H1 (cell line): ENCODE data around the gene ZNF367. TPM values are rescaled to one million over a fixed set of nuclear protein-coding genes. Genes with fewer than 3 reads are reported as not detected.

Source experiments
- CTCF ChIA-PET: fragments of 300-600 bp; sonication (Branson Sonifier 250); formaldehyde crosslinking; loops from one replicate; lab custom pipeline; 2021; ENCODE audit not compliant: partially characterized antibody; lab: Charles Lee
- POLR2A ChIA-PET: fragments of 300-600 bp; sonication (Branson Sonifier 250); formaldehyde crosslinking; loops from one replicate; lab custom pipeline; 2021; ENCODE audit warnings: inconsistent platforms; ENCODE audit not compliant: partially characterized antibody; lab: Charles Lee
- DNase-seq, 2 experiments: peaks; one replicate each; pipeline versions ENCODE4 v3.0.0 to v3.0.0-alpha.2; 2010 to 2022; ENCODE audit warnings: low spot score in 2 of 2, low read depth in 1 of 2, mixed read lengths in 1 of 2
- FAIRE-seq: peaks from 2 replicates; lab custom pipeline; 2011; peaks lifted over from hg19 to GRCh38; lab: Jason Lieb, UNC
- H2AFZ ChIP-seq: 2 replicates; pipeline ENCODE4 v1.8.1; 2012; ENCODE audit warnings: low read length, inconsistent platforms
- H2AK5ac ChIP-seq: 2 replicates; pipeline ENCODE4 v1.6.1; 2013; ENCODE audit warnings: low read depth, low read length
- H2BK120ac ChIP-seq: replicated peaks from 2 replicates; pipeline ENCODE3; 2013; ENCODE audit warnings: low read depth, low read length, inconsistent platforms
- H2BK12ac ChIP-seq: 2 replicates; pipeline ENCODE4 v1.6.1; 2013; ENCODE audit warnings: low read depth, low read length
- H2BK15ac ChIP-seq: 2 replicates; pipeline ENCODE4 v1.6.1; 2013; ENCODE audit warnings: low read length
- H2BK20ac ChIP-seq: 2 replicates; pipeline ENCODE4 v1.6.1; 2013; ENCODE audit warnings: low read length
- H2BK5ac ChIP-seq: 2 replicates; pipeline ENCODE4 v1.6.1; 2013; ENCODE audit warnings: low read depth, low read length
- H3K14ac ChIP-seq: 2 replicates; pipeline ENCODE4 v1.6.1; 2013; ENCODE audit warnings: inconsistent platforms; ENCODE audit not compliant: insufficient read length
- H3K18ac ChIP-seq: 2 replicates; pipeline ENCODE4 v1.6.1; 2013; ENCODE audit warnings: low read length; ENCODE audit errors: extremely low read depth
- H3K23ac ChIP-seq: 2 replicates; pipeline ENCODE4 v1.6.1; 2013; ENCODE audit warnings: inconsistent platforms; ENCODE audit not compliant: insufficient read length
- H3K23me2 ChIP-seq: 2 replicates; pipeline ENCODE4 v1.6.1; 2013; ENCODE audit warnings: low read depth, low read length
- H3K27ac ChIP-seq: 2 replicates; pipeline ENCODE4 v1.6.1; 2011; ENCODE audit warnings: low read depth, low read length, inconsistent platforms
- H3K27me3 ChIP-seq, 4 experiments: replicated peaks in 1 of 4; 1 replicate in 1 of 4; 2 replicates in 3 of 4; pipeline versions ENCODE4 v1.6.1 to v1.8.1; 2011 to 2013; ENCODE audit warnings: low read length in 3 of 4, mild to moderate bottlenecking in 3 of 4, inconsistent platforms in 2 of 4, mixed read lengths in 2 of 4, moderate library complexity in 1 of 4; ENCODE audit not compliant: control insufficient read depth in 3 of 4, insufficient read depth in 3 of 4; ENCODE audit errors: extremely low read depth in 1 of 4
- H3K36me3 ChIP-seq, 4 experiments: 2 replicates each; pipeline versions ENCODE4 v1.6.1 to v1.8.1; 2011 to 2013; ENCODE audit warnings: mild to moderate bottlenecking in 4 of 4, low read length in 3 of 4, moderate library complexity in 2 of 4, control low read depth in 1 of 4, inconsistent platforms in 1 of 4; ENCODE audit not compliant: insufficient read depth in 4 of 4, control insufficient read depth in 2 of 4
- H3K4ac ChIP-seq: replicated peaks from 2 replicates; pipeline ENCODE3; 2013; ENCODE audit warnings: low read length, low read depth, mixed read lengths, inconsistent platforms; ENCODE audit not compliant: insufficient read length
- H3K4me1 ChIP-seq, 4 experiments: replicated peaks in 1 of 4; 1 replicate in 1 of 4; 2 replicates in 3 of 4; pipeline versions ENCODE4 v1.6.1 to v1.8.1; 2011 to 2013; ENCODE audit warnings: low read length in 3 of 4, inconsistent platforms in 2 of 4, mixed read lengths in 1 of 4; ENCODE audit not compliant: insufficient read depth in 4 of 4, control insufficient read depth in 3 of 4
- H3K4me2 ChIP-seq, 2 experiments: 2 replicates each; pipeline versions ENCODE4 v1.6.1 to v1.8.1; 2011 to 2013; ENCODE audit warnings: low read depth in 2 of 2, low read length in 2 of 2, control low read depth in 1 of 2, inconsistent platforms in 1 of 2, mild to moderate bottlenecking in 1 of 2; ENCODE audit not compliant: insufficient read depth in 1 of 2
- H3K4me3 ChIP-seq, 4 experiments: fragments of 200-600, 300-600 bp in 1 of 4; sonication (generic), shearing (Covaris generic), sonication (Bioruptor Twin) in 1 of 4; 2 replicates each; pipeline versions ENCODE4 v1.5.1 to v1.8.1; 2011 to 2016; ENCODE audit warnings: low read length in 4 of 4, low read depth in 3 of 4, control low read depth in 2 of 4, inconsistent platforms in 2 of 4, mild to moderate bottlenecking in 2 of 4, mixed read lengths in 1 of 4, moderate library complexity in 1 of 4; ENCODE audit not compliant: insufficient read depth in 2 of 4; ENCODE audit errors: extremely low read depth in 1 of 4
- H3K56ac ChIP-seq: replicated peaks from 2 replicates; pipeline ENCODE3; 2013; ENCODE audit warnings: low read depth, mild to moderate bottlenecking, mixed read lengths, low read length, inconsistent platforms; ENCODE audit not compliant: insufficient read length
- H3K79me1 ChIP-seq: 2 replicates; pipeline ENCODE4 v1.6.1; 2013; ENCODE audit warnings: low read depth, low read length, control low read depth
- H3K79me2 ChIP-seq, 2 experiments: 2 replicates each; pipeline versions ENCODE4 v1.6.1 to v1.8.1; 2012 to 2013; ENCODE audit warnings: low read length in 2 of 2, mild to moderate bottlenecking in 2 of 2, inconsistent platforms in 1 of 2; ENCODE audit not compliant: insufficient read depth in 2 of 2, control insufficient read depth in 1 of 2
- H3K9ac ChIP-seq, 4 experiments: replicated peaks in 1 of 4; 1 replicate in 1 of 4; 2 replicates in 3 of 4; pipeline versions ENCODE4 v1.6.1 to v1.8.1; 2011 to 2013; ENCODE audit warnings: low read depth in 3 of 4, low read length in 3 of 4, control low read depth in 2 of 4, mild to moderate bottlenecking in 2 of 4, moderate library complexity in 2 of 4, inconsistent platforms in 1 of 4; ENCODE audit errors: extremely low read depth in 1 of 4
- H3K9me3 ChIP-seq, 2 experiments: 2 replicates each; pipeline versions ENCODE4 v1.6.1 to v1.8.1; 2012 to 2013; ENCODE audit warnings: mild to moderate bottlenecking in 2 of 2, moderate library complexity in 2 of 2, control low read depth in 1 of 2, inconsistent platforms in 1 of 2, low read depth in 1 of 2, low read length in 1 of 2, mixed read lengths in 1 of 2; ENCODE audit not compliant: insufficient read depth in 2 of 2
- H4K20me1 ChIP-seq, 2 experiments: replicated peaks in 1 of 2; 2 replicates each; pipeline versions ENCODE3 to v1.8.1; 2011 to 2013; ENCODE audit warnings: inconsistent platforms in 2 of 2, low read length in 2 of 2, mild to moderate bottlenecking in 1 of 2; ENCODE audit not compliant: insufficient read depth in 2 of 2, control insufficient read depth in 1 of 2
- H4K5ac ChIP-seq: 2 replicates; pipeline ENCODE4 v1.6.1; 2013; ENCODE audit warnings: low read length, low read depth, mixed read lengths, inconsistent platforms; ENCODE audit not compliant: insufficient read length
- H4K8ac ChIP-seq: 2 replicates; pipeline ENCODE4 v1.8.0; 2013; ENCODE audit warnings: mild to moderate bottlenecking, moderate library complexity, low read length, inconsistent platforms; ENCODE audit not compliant: insufficient read depth; ENCODE audit errors: extremely low read depth
- H4K91ac ChIP-seq: replicated peaks from 2 replicates; pipeline ENCODE3; 2013; ENCODE audit warnings: low read length, mixed read lengths, inconsistent platforms; ENCODE audit not compliant: insufficient read length
- BACH1 ChIP-seq: IDR thresholded peaks from 2 replicates; pipeline ENCODE4 v1.6.1; 2012; ENCODE audit warnings: low read length, improper control_type of control experiment
- CBX5 ChIP-seq: fragments of 300-800, 300-1000 bp; sonication (generic); IDR thresholded peaks from 2 replicates; pipeline ENCODE4 v1.7.1; 2016; ENCODE audit warnings: antibody characterized with exemption, low read length, low read depth
- E2F6 ChIP-seq: IDR thresholded peaks from 2 replicates; pipeline ENCODE4 v1.6.1; 2012; ENCODE audit warnings: inconsistent platforms
- EGR1 ChIP-seq: IDR thresholded peaks from 2 replicates; pipeline ENCODE4 v1.6.1; 2011; ENCODE audit warnings: low read depth, low read length, borderline replicate concordance
- GTF2F1 ChIP-seq: IDR thresholded peaks from 2 replicates; pipeline ENCODE4 v1.6.1; 2012; ENCODE audit warnings: low read depth, low read length, improper control_type of control experiment, borderline replicate concordance
- MAFK ChIP-seq: IDR thresholded peaks from 2 replicates; pipeline ENCODE4 v1.6.1; 2012; ENCODE audit warnings: low read depth, mild to moderate bottlenecking, improper control_type of control experiment, low read length
- RNF2 ChIP-seq: fragments of 200-900, 300-1000 bp; sonication (generic); IDR thresholded peaks from 2 replicates; pipeline ENCODE4 v1.7.1; 2016; ENCODE audit warnings: borderline replicate concordance, low read depth, mild to moderate bottlenecking, antibody characterized with exemption, low read length; ENCODE audit not compliant: poor library complexity, severe bottlenecking; ENCODE audit errors: missing control alignments
- TAF1 ChIP-seq: IDR thresholded peaks from 2 replicates; pipeline ENCODE4 v1.6.1; 2011; ENCODE audit warnings: mild to moderate bottlenecking, low read depth, low read length
- TCF12 ChIP-seq: IDR thresholded peaks from 2 replicates; pipeline ENCODE4 v1.6.1; 2011; ENCODE audit warnings: low read depth, mild to moderate bottlenecking, low read length
- WGBS, 2 experiments: shearing (Covaris generic) in 1 of 2; methylation state at CpG; one replicate each; pipeline versions ENCODE4 v1.1.6 to v1.1.7; 2013 to 2015; ENCODE audit warnings: low lambda C conversion rate in 2 of 2, mixed read lengths in 2 of 2, inconsistent platforms in 1 of 2, low coverage in 1 of 2, missing lambda C conversion rate in 1 of 2; ENCODE audit not compliant: insufficient replicate concordance in 2 of 2, insufficient coverage in 1 of 2, insufficient read length in 1 of 2; ENCODE audit errors: extremely low coverage in 1 of 2, missing lambda C conversion rate in 1 of 2; 5-methylcytosine and 5-hydroxymethylcytosine counted together
- polyA plus RNA-seq, 7 experiments: library from polyadenylated mRNA; depleted of rRNA in 3 of 7; stranded (reverse) in 5 of 7; unstranded in 2 of 7; fragments of >200 nt in 5 of 7; fragments of 200-250 nt in 2 of 7; gene quantifications; 1 replicate in 5 of 7; 2 replicates in 1 of 7; 4 replicates in 1 of 7; pipeline versions ENCODE4 v1.2.1 to v1.2.3, GENCODE V29; 2011 to 2013; ENCODE audit warnings: missing spikeins in 2 of 7, mixed read lengths in 2 of 7
- total RNA-seq: library from RNA; stranded (reverse); fragmentation: NEBNext Ultra II Directional; extraction: Animal tissue kit (Norgen Biotek cat#: 25700); gene quantifications from 2 replicates; pipeline ENCODE4 v1.2.1, GENCODE V29; 2021
- TF ChIP-seq, protein P1 (sequence below): IDR thresholded peaks from 2 replicates; pipeline ENCODE4 v1.6.1; 2012; ENCODE audit warnings: low read length, inconsistent platforms

ZNF367 gene
- total and polyA plus RNA-seq, 2 of the 8 experiments (the other 6 are each of a cell fraction or from before 2014, with no cell fraction given) = 2.2 to 8.2 TPM

DNA sequence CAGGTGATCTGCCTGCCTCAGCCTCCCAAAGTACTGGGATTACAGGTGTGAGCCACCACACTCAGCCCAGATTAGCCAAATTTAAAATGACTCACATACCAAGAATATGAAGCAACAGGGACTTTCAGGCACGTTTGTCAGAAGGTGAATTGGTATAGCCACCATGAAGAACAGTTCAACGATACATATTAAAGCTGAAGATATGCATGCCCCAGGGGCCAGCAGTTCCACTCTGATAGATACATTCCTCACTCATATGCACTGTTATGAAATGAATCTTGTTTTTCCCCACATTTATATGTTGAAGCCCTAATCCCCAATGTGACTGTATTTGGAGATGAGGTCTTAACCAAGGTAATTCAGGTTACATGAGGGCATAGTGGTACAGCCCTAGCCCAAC is 57.2 kb downstream of the ZNF367 start:
- Histone ChIP-seq H2BK15ac (no peak overlapping the region), H3K56ac (no peak overlapping the region), H3K4me3 (no peak overlapping the region), H2BK20ac (no peak overlapping the region), H4K8ac (no peak overlapping the region), H2BK12ac (no peak overlapping the region), H3K4me2 (no peak overlapping the region), H2BK5ac (no peak overlapping the region), H3K4ac (no peak overlapping the region), H3K23ac (no peak overlapping the region), H3K27me3 (no peaks in the 10 kb centered on the region), H3K23me2 (no peaks in the 10 kb centered on the region), H3K79me2 (no peaks in the 10 kb centered on the region), H3K4me1 (no peaks in the 10 kb centered on the region), H3K36me3 (peaks cover 0 to 6% (median 0%) of the 10 kb centered on the region in 4 experiments; a peak in 2 of 8 replicates), H3K9ac (no peak overlapping the region), H4K91ac (no peak overlapping the region), H3K27ac (no peak overlapping the region), H3K18ac (no peak overlapping the region), H4K20me1 (no peaks in the 10 kb centered on the region), H2BK120ac (no peak overlapping the region), H4K5ac (no peak overlapping the region), H2AFZ (no peak overlapping the region), H3K9me3 (no peaks in the 10 kb centered on the region), H3K14ac (no peak overlapping the region), H2AK5ac (no peak overlapping the region), H3K79me1 (no peaks in the 10 kb centered on the region)
- DNase-seq (no peak), FAIRE-seq (no peak)
- ChIA-PET POLR2A (interaction anchor here (1.3 kb wide), 1 partner anchor 13 kb away, joined by 4 read pairs; no protein-coding TSS in a partner anchor), CTCF (interaction anchor here (0.6 to 1.9 kb wide), 3 partner anchors 9 to 80 kb away, joined by 3 to 5 read pairs (median 4); no protein-coding TSS in a partner anchor)
- 86% methylated on average over 2 of the region's 2 CpGs; no CpG with 5 or more reads in 1 of the 2 experiments for WGBS, 2 experiments
- TF ChIP-seq TCF12 = no peak
- no peak for TF ChIP-seq E2F6
- TF ChIP-seq EGR1 = no peak
- no peak for TF ChIP-seq BACH1
- TF ChIP-seq MAFK = no peak
- TF ChIP-seq GTF2F1 = no peak
- no peak for TF ChIP-seq TAF1
- TF ChIP-seq, protein P1, sequence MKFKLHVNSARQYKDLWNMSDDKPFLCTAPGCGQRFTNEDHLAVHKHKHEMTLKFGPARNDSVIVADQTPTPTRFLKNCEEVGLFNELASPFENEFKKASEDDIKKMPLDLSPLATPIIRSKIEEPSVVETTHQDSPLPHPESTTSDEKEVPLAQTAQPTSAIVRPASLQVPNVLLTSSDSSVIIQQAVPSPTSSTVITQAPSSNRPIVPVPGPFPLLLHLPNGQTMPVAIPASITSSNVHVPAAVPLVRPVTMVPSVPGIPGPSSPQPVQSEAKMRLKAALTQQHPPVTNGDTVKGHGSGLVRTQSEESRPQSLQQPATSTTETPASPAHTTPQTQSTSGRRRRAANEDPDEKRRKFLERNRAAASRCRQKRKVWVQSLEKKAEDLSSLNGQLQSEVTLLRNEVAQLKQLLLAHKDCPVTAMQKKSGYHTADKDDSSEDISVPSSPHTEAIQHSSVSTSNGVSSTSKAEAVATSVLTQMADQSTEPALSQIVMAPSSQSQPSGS = no peak
- no peak for TF ChIP-seq CBX5
- TF ChIP-seq RNF2 = no peak
